Sigmoid colon (tissue), 7 donors: Measurements from ENCODE around the gene COL3A1. TPM values are rescaled to one million over a fixed set of nuclear protein-coding genes. Genes with fewer than 3 reads are reported as not detected.

Experiments used
- DNase-seq: peaks from one replicate; pipeline ENCODE4 v3.0.0-alpha.2; 2019
- H3K27ac ChIP-seq, 4 donors: fragments of 200-600 bp; sonication (generic); one replicate each; pipeline ENCODE4 v1.5.1; 2016 to 2019; ENCODE audit warnings: mild to moderate bottlenecking in 1 of 4
- H3K27me3 ChIP-seq, 3 donors: fragments of 200-600 bp; sonication (generic); one replicate each; pipeline ENCODE4 v1.5.1; 2019; ENCODE audit warnings: mild to moderate bottlenecking in 1 of 3
- H3K36me3 ChIP-seq, 4 donors: fragments of 200-600 bp; sonication (generic); one replicate each; pipeline ENCODE4 v1.5.1; 2016 to 2019
- H3K4me1 ChIP-seq, 4 donors: fragments of 200-600 bp; sonication (generic); one replicate each; pipeline ENCODE4 v1.5.1; 2017 to 2019
- H3K4me3 ChIP-seq, 4 donors: fragments of 200-600 bp; sonication (generic); one replicate each; pipeline ENCODE4 v1.5.1; 2017 to 2019; ENCODE audit warnings: mild to moderate bottlenecking in 2 of 4, moderate library complexity in 1 of 4
- H3K9me3 ChIP-seq, 4 donors: fragments of 200-600 bp in 3 of 4; sonication (generic) in 3 of 4; one replicate each; pipeline versions ENCODE4 v1.5.1 to v1.6.1; 2013 to 2019
- EP300 ChIP-seq, 4 donors: sonication (generic); formaldehyde crosslinking; IDR thresholded peaks; one replicate each; pipeline ENCODE4 v1.6.1; 2017; ENCODE audit warnings: antibody characterized with exemption in 4 of 4
- POLR2A ChIP-seq, 2 donors: fragments of 450-650 bp; IDR thresholded peaks; one replicate each; pipeline ENCODE4 v1.6.1; 2016; ENCODE audit warnings: antibody characterized with exemption in 2 of 2, mild to moderate bottlenecking in 2 of 2, moderate library complexity in 2 of 2
- POLR2AphosphoS5 ChIP-seq, 4 donors: sonication (generic); formaldehyde crosslinking; IDR thresholded peaks; one replicate each; pipeline ENCODE4 v1.6.1; 2017; ENCODE audit warnings: antibody characterized with exemption in 4 of 4
- WGBS, 2 donors: extraction: QIAGEN DNeasy Blood & Tissue Kit; methylation state at CpG; one replicate each; pipeline ENCODE4 v1.1.7; 2013; 5-methylcytosine and 5-hydroxymethylcytosine counted together
- intact Hi-C: fragments of 100-400 bp; cut with DNase I; formaldehyde crosslinking; loops from one replicate; pipeline ENCODE4 v1.15.1; 2023
- polyA plus RNA-seq, 3 donors: library from polyadenylated mRNA; stranded (reverse); fragments of 200-250 nt; gene quantifications; one replicate each; pipeline ENCODE4 v1.2.3, GENCODE V29; 2013
- total RNA-seq, 4 donors: library from RNA; depleted of rRNA; stranded (reverse); fragments of >200 nt; gene quantifications; one replicate each; pipeline ENCODE4 v1.1.0, GENCODE V29; 2016
- TF ChIP-seq, protein P1 (sequence below), 4 experiments: fragments of 450-650 bp in 3 of 4; fragments of 200-600 bp in 1 of 4; IDR thresholded peaks; one replicate each; pipeline ENCODE4 v1.5.1; 2016 to 2019; ENCODE audit warnings: antibody characterized with exemption in 4 of 4, mild to moderate bottlenecking in 3 of 4, moderate library complexity in 2 of 4
- donor health status: healthy with polysubstance abuse.
- donor health status: Bipolar disorder and iron deficiency.
- donor health status: healthy.

Gene COL3A1
- total and polyA plus RNA-seq, 7 donors, result 29.1 to 1,567 (median 294) TPM

DNA sequence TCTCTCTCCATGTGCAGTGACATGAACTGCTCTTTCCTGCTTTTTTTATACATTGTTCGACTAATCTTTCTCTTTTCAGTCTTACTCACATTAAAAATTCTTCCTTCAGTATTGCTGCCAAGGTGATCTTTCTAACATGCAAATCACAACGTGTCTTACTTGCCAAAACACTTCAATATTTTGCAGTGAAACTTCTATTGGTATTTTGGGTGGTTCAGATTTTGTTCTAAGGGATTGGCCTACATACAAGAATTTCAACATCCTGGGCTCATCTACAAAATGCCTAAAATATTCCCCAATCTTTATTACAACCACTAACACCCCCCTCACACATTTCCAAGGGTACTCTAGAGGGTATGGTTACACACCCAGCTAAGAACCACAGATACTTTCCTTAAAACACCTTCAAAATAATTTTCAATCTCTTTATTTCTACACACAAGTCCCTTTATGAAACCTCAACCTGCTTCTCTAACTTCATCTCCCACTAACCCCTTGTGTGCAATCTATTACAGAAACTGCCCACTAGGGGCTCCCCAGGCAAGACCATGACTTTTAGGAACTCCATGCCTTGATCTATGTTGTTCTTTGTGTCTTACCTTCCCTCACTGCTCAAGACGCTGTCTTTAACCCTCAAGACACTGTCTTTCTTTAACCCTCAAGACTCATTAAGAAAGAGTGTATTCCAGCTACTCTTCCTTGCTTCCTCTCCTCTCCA is 50.9 kb downstream of the COL3A1 start:
- 52 to 58% methylated on average over 3 of the region's 3 CpGs for WGBS, 2 donors
- H3K27ac ChIP-seq, result peak overlapping the region in 3 of 4 donors; percentile 5 to 50 (median 27)

DNA sequence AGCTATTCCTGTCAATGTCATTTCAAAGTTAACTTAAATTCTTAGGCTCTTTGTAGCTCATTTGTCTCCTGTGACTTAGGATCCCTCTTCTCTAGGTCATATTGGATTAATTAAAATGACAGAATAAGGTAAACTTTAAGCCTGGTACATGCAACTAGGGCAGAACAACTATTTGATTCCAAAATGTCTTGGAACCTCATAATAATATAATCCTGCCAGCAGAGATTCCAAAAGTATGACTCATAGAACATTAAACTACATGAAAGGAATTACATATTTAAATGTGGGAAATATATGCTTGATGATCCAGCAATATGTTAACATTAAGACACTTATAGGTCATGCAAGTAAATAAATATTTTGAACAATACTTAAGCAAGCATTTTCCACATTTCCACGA is 63.3 kb downstream of the COL3A1 start:
- Histone ChIP-seq H3K27me3 (no peaks in the 10 kb centered on the region), H3K4me3 (no peak overlapping the region), H3K4me1 (peaks cover 0 to 7% (median 2%) of the 10 kb centered on the region in 4 donors), H3K36me3 (peaks cover 17 to 100% (median 43%) of the 10 kb centered on the region in 4 donors), H3K9me3 (no peaks in the 10 kb centered on the region), H3K27ac (peak overlapping the region in 1 of 4 donors; percentile 4)
- TF ChIP-seq, protein P1, sequence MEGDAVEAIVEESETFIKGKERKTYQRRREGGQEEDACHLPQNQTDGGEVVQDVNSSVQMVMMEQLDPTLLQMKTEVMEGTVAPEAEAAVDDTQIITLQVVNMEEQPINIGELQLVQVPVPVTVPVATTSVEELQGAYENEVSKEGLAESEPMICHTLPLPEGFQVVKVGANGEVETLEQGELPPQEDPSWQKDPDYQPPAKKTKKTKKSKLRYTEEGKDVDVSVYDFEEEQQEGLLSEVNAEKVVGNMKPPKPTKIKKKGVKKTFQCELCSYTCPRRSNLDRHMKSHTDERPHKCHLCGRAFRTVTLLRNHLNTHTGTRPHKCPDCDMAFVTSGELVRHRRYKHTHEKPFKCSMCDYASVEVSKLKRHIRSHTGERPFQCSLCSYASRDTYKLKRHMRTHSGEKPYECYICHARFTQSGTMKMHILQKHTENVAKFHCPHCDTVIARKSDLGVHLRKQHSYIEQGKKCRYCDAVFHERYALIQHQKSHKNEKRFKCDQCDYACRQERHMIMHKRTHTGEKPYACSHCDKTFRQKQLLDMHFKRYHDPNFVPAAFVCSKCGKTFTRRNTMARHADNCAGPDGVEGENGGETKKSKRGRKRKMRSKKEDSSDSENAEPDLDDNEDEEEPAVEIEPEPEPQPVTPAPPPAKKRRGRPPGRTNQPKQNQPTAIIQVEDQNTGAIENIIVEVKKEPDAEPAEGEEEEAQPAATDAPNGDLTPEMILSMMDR (IDR thresholded peaks at IDR 0.05), result no peak
- TF ChIP-seq EP300 (IDR thresholded peaks at IDR 0.05) (no peak), POLR2AphosphoS5 (IDR thresholded peaks at IDR 0.05) (no peak), POLR2A (IDR thresholded peaks at IDR 0.05) (no peak)
- WGBS, 2 donors, result 82 to 86% methylated on average over 1 of the region's 1 CpG
- intact Hi-C loops, result no loop called here
- DNase-seq, result no peak

More for the DNA sequence above, 50.9 kb downstream of the COL3A1 start:
- no peak for TF ChIP-seq POLR2A (IDR thresholded peaks at IDR 0.05)
- no peak for TF ChIP-seq EP300 (IDR thresholded peaks at IDR 0.05)
- TF ChIP-seq, protein P1 (IDR thresholded peaks at IDR 0.05), result no peak
- TF ChIP-seq POLR2AphosphoS5 (IDR thresholded peaks at IDR 0.05), result no peak
- Histone ChIP-seq H3K4me3 (no peak overlapping the region), H3K27me3 (no peaks in the 10 kb centered on the region), H3K9me3 (no peaks in the 10 kb centered on the region), H3K36me3 (no peaks in the 10 kb centered on the region), H3K4me1 (peaks cover 0 to 9% (median 6%) of the 10 kb centered on the region in 4 donors)
- intact Hi-C loops, result no loop called here
- DNase-seq, result no peak

DNA sequence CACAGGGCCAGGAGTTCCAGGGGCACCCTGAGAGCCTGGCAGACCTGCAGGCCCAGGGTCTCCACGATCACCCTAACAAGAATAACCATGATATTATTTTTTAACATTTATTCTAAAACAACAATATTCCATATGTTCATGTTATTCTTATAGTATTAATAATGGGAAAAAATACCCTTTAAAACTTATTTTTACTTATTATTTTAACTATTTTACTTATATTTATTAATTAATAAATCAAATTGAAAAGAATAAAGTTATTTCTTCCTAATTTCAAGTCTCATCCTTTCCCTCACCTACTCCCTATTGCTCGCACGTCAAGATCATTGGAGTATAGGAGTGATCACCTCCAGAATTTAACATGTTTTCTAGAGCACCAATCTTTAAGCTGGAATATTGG is 71.7 kb downstream of the COL3A1 start:
- Histone ChIP-seq H3K36me3 (peaks cover 10 to 98% (median 41%) of the 10 kb centered on the region in 4 donors), H3K4me1 (no peaks in the 10 kb centered on the region), H3K9me3 (no peaks in the 10 kb centered on the region), H3K27ac (no peak overlapping the region), H3K27me3 (no peaks in the 10 kb centered on the region), H3K4me3 (no peak overlapping the region)
- intact Hi-C loops, result no loop called here
- WGBS, 2 donors, result 92% methylated on average over 3 of the region's 3 CpGs
- TF ChIP-seq, protein P1 (IDR thresholded peaks at IDR 0.05), result no peak
- TF ChIP-seq POLR2A (IDR thresholded peaks at IDR 0.05), result no peak
- TF ChIP-seq EP300 (IDR thresholded peaks at IDR 0.05), result no peak
- no peak for TF ChIP-seq POLR2AphosphoS5 (IDR thresholded peaks at IDR 0.05)
- no peak for DNase-seq

DNA sequence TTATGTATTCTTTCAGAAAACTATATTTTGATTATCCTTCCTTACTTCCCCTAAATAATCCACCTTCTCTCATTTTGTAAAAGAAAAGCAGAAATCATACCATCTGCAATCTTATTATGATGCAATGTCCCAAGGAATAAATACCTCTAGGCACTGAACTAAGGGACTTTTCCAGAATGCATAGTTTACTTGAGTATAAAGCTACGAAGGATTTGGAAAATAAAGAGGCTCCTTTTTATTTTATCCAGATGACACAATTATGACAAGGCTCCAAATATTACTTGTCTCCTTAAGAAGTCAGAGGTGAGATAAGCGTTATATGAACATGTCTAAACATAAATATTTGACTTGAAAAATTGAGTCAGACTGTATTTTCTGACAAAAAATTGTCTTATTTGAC is 72.1 kb downstream of the COL3A1 start:
- intact Hi-C loops, result no loop called here
- DNase-seq, result no peak
- Histone ChIP-seq H3K4me1 (no peaks in the 10 kb centered on the region), H3K9me3 (no peaks in the 10 kb centered on the region), H3K27ac (no peak overlapping the region), H3K4me3 (no peak overlapping the region), H3K36me3 (peaks cover 10 to 98% (median 41%) of the 10 kb centered on the region in 4 donors), H3K27me3 (no peaks in the 10 kb centered on the region)
- WGBS, 2 donors, result 82 to 84% methylated on average over 2 of the region's 2 CpGs
- TF ChIP-seq EP300 (IDR thresholded peaks at IDR 0.05), result no peak
- TF ChIP-seq POLR2A (IDR thresholded peaks at IDR 0.05), result no peak
- TF ChIP-seq, protein P1 (IDR thresholded peaks at IDR 0.05), result no peak
- no peak for TF ChIP-seq POLR2AphosphoS5 (IDR thresholded peaks at IDR 0.05)
